ENCODE data around the gene BNC2.

The BNC2 gene

DNA sequence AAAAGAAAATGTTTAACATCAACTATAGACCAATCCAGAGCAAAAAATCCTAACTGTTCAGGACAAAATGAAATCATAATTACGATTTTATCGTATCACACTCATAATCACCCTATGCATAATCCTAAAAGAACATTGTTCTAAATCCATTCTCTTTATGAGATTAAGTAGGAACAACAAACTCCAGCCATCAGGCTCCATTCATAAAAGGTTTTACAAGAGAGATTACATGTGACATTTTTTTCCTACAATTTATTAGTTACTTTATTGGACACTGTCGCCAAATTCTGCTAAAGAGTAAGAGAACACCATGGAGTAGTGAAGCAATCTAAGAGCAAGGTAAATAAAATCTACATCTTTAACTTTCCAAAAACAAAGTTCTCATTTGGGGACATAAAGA lies 198.0 kb downstream of the BNC2 start:
- H2AFZ ChIP-seq (ENCODE audit: low read length): no peak overlapping the region
- H3K36me3 ChIP-seq (ENCODE audit: insufficient read depth, low read length): no peaks in the 10 kb centered on the region
- TF ChIP-seq EZH2 (IDR thresholded peaks at IDR 0.05; ENCODE audit: borderline replicate concordance, low read length): no peak
- TF ChIP-seq, protein P1, sequence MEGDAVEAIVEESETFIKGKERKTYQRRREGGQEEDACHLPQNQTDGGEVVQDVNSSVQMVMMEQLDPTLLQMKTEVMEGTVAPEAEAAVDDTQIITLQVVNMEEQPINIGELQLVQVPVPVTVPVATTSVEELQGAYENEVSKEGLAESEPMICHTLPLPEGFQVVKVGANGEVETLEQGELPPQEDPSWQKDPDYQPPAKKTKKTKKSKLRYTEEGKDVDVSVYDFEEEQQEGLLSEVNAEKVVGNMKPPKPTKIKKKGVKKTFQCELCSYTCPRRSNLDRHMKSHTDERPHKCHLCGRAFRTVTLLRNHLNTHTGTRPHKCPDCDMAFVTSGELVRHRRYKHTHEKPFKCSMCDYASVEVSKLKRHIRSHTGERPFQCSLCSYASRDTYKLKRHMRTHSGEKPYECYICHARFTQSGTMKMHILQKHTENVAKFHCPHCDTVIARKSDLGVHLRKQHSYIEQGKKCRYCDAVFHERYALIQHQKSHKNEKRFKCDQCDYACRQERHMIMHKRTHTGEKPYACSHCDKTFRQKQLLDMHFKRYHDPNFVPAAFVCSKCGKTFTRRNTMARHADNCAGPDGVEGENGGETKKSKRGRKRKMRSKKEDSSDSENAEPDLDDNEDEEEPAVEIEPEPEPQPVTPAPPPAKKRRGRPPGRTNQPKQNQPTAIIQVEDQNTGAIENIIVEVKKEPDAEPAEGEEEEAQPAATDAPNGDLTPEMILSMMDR (IDR thresholded peaks at IDR 0.05; ENCODE audit: low read length): no peak
- no peaks in the 10 kb centered on the region for H3K4me1 ChIP-seq (ENCODE audit: insufficient read depth, low read length, severe bottlenecking)
- H3K9me2 ChIP-seq (ENCODE audit: low read depth, low read length): no peaks in the 10 kb centered on the region
- no peak overlapping the region for H3K27ac ChIP-seq (ENCODE audit: low read depth, low read length, poor library complexity, severe bottlenecking)
- H3F3A ChIP-seq (ENCODE audit: insufficient read depth, low read length): no peaks in the 10 kb centered on the region
- H3K79me2 ChIP-seq (ENCODE audit: insufficient read depth, low read length): no peaks in the 10 kb centered on the region
- no peaks in the 10 kb centered on the region for H3K9me3 ChIP-seq (ENCODE audit: low read length)
- H3K27me3 ChIP-seq (ENCODE audit: insufficient read depth, low read length): no peaks in the 10 kb centered on the region
- no peak overlapping the region for H3K4me3 ChIP-seq (ENCODE audit: low read depth, low read length, poor library complexity, severe bottlenecking)
- no peaks in the 10 kb centered on the region for H4K20me1 ChIP-seq (ENCODE audit: insufficient read depth, low read length)
- H3K9ac ChIP-seq (ENCODE audit: low read length): no peak overlapping the region
- H3K4me2 ChIP-seq (ENCODE audit: low read length): no peak overlapping the region

DNA sequence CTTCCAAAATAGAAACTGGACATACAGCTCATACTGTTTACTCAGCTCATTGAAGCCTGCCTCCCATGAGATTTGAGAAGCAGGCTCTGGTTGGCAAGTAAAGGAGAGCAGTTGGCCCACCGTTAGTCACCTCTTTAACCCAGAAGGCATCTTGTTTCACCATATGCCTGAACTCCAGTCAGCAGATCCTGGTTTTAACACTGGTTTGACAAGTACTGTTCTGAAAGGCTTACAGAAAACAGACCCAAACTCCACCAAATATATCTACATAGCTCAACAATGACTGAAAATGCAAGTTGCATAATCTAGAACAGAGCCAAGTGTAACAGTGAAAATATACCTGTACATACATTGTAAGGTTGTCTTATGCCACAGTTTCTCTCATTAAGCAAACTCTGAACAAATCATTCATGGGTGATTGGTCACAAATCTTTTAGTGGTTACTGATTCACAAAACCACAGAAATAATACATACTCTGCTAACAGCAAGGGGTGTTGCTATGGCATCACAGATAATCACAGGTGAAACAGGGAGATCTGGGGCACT lies 198.8 kb downstream of the BNC2 start:
- no peaks in the 10 kb centered on the region for H3K9me2 ChIP-seq (ENCODE audit: low read depth, low read length)
- H3F3A ChIP-seq (ENCODE audit: insufficient read depth, low read length): no peaks in the 10 kb centered on the region
- no peak overlapping the region for H3K4me2 ChIP-seq (ENCODE audit: low read length)
- no peak for TF ChIP-seq EZH2 (IDR thresholded peaks at IDR 0.05; ENCODE audit: borderline replicate concordance, low read length)
- TF ChIP-seq, protein P1 (IDR thresholded peaks at IDR 0.05; ENCODE audit: low read length): no peak
- H3K4me3 ChIP-seq (ENCODE audit: low read depth, low read length, poor library complexity, severe bottlenecking): no peak overlapping the region
- no peak overlapping the region for H3K27ac ChIP-seq (ENCODE audit: low read depth, low read length, poor library complexity, severe bottlenecking)
- H4K20me1 ChIP-seq (ENCODE audit: insufficient read depth, low read length): no peaks in the 10 kb centered on the region
- no peaks in the 10 kb centered on the region for H3K4me1 ChIP-seq (ENCODE audit: insufficient read depth, low read length, severe bottlenecking)
- H3K79me2 ChIP-seq (ENCODE audit: insufficient read depth, low read length): no peaks in the 10 kb centered on the region
- H3K36me3 ChIP-seq (ENCODE audit: insufficient read depth, low read length): no peaks in the 10 kb centered on the region
- no peaks in the 10 kb centered on the region for H3K27me3 ChIP-seq (ENCODE audit: insufficient read depth, low read length)
- no peaks in the 10 kb centered on the region for H3K9me3 ChIP-seq (ENCODE audit: low read length)
- H3K9ac ChIP-seq (ENCODE audit: low read length): no peak overlapping the region
- H2AFZ ChIP-seq (ENCODE audit: low read length): no peak overlapping the region

DNA sequence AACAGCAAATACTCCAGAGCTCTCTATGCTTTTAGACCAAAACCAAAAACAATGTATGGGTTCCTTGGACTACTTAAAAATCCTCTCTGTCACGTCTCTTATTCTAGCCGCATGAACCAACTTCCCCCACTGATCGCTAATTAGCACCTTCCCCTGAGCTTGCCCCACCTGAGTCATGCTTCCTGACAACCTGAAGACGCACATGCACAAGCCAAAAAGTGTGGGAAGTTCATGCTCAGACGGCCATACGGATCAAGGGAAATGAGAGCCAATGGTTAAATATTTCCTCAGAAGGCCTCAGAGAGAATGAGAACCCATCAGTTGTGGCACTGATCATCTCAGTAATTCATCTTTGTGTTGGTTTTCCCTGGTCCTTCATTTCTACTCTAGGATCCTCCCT lies 199.7 kb downstream of the BNC2 start:
- Histone ChIP-seq H3K9ac (ENCODE audit: low read length) (no peak overlapping the region), H3K27ac (ENCODE audit: low read depth, low read length, poor library complexity, severe bottlenecking) (no peak overlapping the region), H3K9me2 (ENCODE audit: low read depth, low read length) (no peaks in the 10 kb centered on the region), H3K4me1 (ENCODE audit: insufficient read depth, low read length, severe bottlenecking) (no peaks in the 10 kb centered on the region), H2AFZ (ENCODE audit: low read length) (no peak overlapping the region), H3K36me3 (ENCODE audit: insufficient read depth, low read length) (no peaks in the 10 kb centered on the region), H3K79me2 (ENCODE audit: insufficient read depth, low read length) (no peaks in the 10 kb centered on the region), H3K27me3 (ENCODE audit: insufficient read depth, low read length) (no peaks in the 10 kb centered on the region), H4K20me1 (ENCODE audit: insufficient read depth, low read length) (no peaks in the 10 kb centered on the region), H3K4me3 (ENCODE audit: low read depth, low read length, poor library complexity, severe bottlenecking) (no peak overlapping the region), H3K4me2 (ENCODE audit: low read length) (no peak overlapping the region), H3K9me3 (ENCODE audit: low read length) (no peaks in the 10 kb centered on the region), H3F3A (ENCODE audit: insufficient read depth, low read length) (no peaks in the 10 kb centered on the region)
- TF ChIP-seq EZH2 (IDR thresholded peaks at IDR 0.05; ENCODE audit: borderline replicate concordance, low read length): no peak
- TF ChIP-seq, protein P1 (IDR thresholded peaks at IDR 0.05; ENCODE audit: low read length): no peak
